IMR-90 (cell line): ENCODE measurements around the gene DMRTC2. TPM values are rescaled to one million over a fixed set of nuclear protein-coding genes. Genes with fewer than 3 reads are reported as not detected.

ENCODE experiments used
- ATAC-seq: fragments of 200-7000 bp; cut with Tn5 transposase; 2 replicates; pipeline ENCODE4 v1.9.1; 2020; ENCODE audit warnings: low read depth, mild to moderate bottlenecking, moderate library complexity
- BruUV-seq: library from RNA; stranded (reverse); fragments of 400-500 nt; replicated peaks from 2 replicates; lab custom pipeline; 2021; lab: Mats Ljungman, UMichigan
- CTCF ChIA-PET: fragments of 300-600 bp; formaldehyde crosslinking; extraction: SDS; loops from one replicate; lab custom pipeline; 2021; ENCODE audit warnings: antibody characterized with exemption; lab: Yijun Ruan, JAX
- POLR2A ChIA-PET: fragments of 300-600 bp; sonication (Branson Sonifier 250); formaldehyde crosslinking; loops from one replicate; lab custom pipeline; 2022; ENCODE audit warnings: antibody characterized with exemption; ENCODE audit not compliant: unreplicated experiment; lab: Charles Lee
- DNase-seq: peaks from one replicate; pipeline ENCODE4 v3.0.0; 2013
- H2AFZ ChIP-seq: replicated peaks from 2 replicates; pipeline ENCODE3; 2013; ENCODE audit warnings: low read length, mild to moderate bottlenecking; ENCODE audit not compliant: poor library complexity
- H2AK5ac ChIP-seq: 2 replicates; pipeline ENCODE4 v1.6.1; 2013; ENCODE audit warnings: low read depth, low read length, inconsistent platforms
- H2AK9ac ChIP-seq: replicated peaks from 2 replicates; pipeline ENCODE3; 2013; ENCODE audit warnings: mild to moderate bottlenecking, low read depth, low read length, moderate library complexity; ENCODE audit not compliant: poor library complexity
- H2BK120ac ChIP-seq: 2 replicates; pipeline ENCODE4 v1.6.1; 2013; ENCODE audit warnings: low read depth, low read length, inconsistent platforms
- H2BK15ac ChIP-seq: 3 replicates; pipeline ENCODE4 v1.6.1; 2013; ENCODE audit warnings: low read depth, low read length, inconsistent platforms
- H2BK20ac ChIP-seq: 2 replicates; pipeline ENCODE4 v1.6.1; 2013; ENCODE audit warnings: low read depth, mild to moderate bottlenecking, inconsistent platforms, low read length, moderate library complexity
- H2BK5ac ChIP-seq: 2 replicates; pipeline ENCODE4 v1.6.1; 2013; ENCODE audit warnings: mild to moderate bottlenecking, low read depth, low read length, inconsistent platforms; ENCODE audit not compliant: poor library complexity, severe bottlenecking
- H3K14ac ChIP-seq: replicated peaks from 2 replicates; pipeline ENCODE4 v1.6.1; 2013; ENCODE audit warnings: low read depth, low read length, inconsistent platforms
- H3K18ac ChIP-seq: 2 replicates; pipeline ENCODE4 v1.6.1; 2013; ENCODE audit warnings: low read depth, low read length, control low read depth
- H3K23ac ChIP-seq: 2 replicates; pipeline ENCODE4 v1.6.1; 2013; ENCODE audit warnings: low read depth, low read length, inconsistent platforms
- H3K27ac ChIP-seq: 2 replicates; pipeline ENCODE4 v1.5.1; 2013; ENCODE audit warnings: mild to moderate bottlenecking, control low read depth, low read length; ENCODE audit not compliant: insufficient read depth
- H3K27me3 ChIP-seq: 2 replicates; pipeline ENCODE4 v1.6.1; 2013; ENCODE audit warnings: low read length; ENCODE audit not compliant: control insufficient read depth, insufficient read depth
- H3K36me3 ChIP-seq: 2 replicates; pipeline ENCODE4 v1.6.1; 2013; ENCODE audit warnings: low read length, mixed read lengths; ENCODE audit not compliant: control insufficient read depth, insufficient read depth
- H3K4ac ChIP-seq: 2 replicates; pipeline ENCODE4 v1.6.1; 2013; ENCODE audit warnings: low read depth, low read length, inconsistent platforms
- H3K4me1 ChIP-seq: 2 replicates; pipeline ENCODE4 v1.6.1; 2013; ENCODE audit warnings: low read length, mixed read lengths; ENCODE audit not compliant: control insufficient read depth, insufficient read depth
- H3K4me2 ChIP-seq: 2 replicates; pipeline ENCODE4 v1.6.1; 2013; ENCODE audit warnings: low read depth, mild to moderate bottlenecking, control low read depth, low read length, moderate library complexity
- H3K4me3 ChIP-seq: 2 replicates; pipeline ENCODE4 v1.5.1; 2013; ENCODE audit warnings: low read depth, mild to moderate bottlenecking, control low read depth, low read length, moderate library complexity; ENCODE audit not compliant: insufficient read depth
- H3K56ac ChIP-seq: 2 replicates; pipeline ENCODE4 v1.6.1; 2013; ENCODE audit warnings: low read length, inconsistent platforms; ENCODE audit not compliant: insufficient read depth; ENCODE audit errors: extremely low read depth
- H3K79me1 ChIP-seq, 2 experiments: 2 replicates each; pipeline ENCODE4 v1.6.1; 2013; ENCODE audit warnings: low read length in 2 of 2, inconsistent platforms in 1 of 2, low read depth in 1 of 2
- H3K9ac ChIP-seq: 2 replicates; pipeline ENCODE4 v1.6.1; 2013; ENCODE audit warnings: low read depth, low read length, control low read depth
- H3K9me1 ChIP-seq: 2 replicates; pipeline ENCODE4 v1.6.1; 2013; ENCODE audit warnings: low read length, inconsistent platforms; ENCODE audit not compliant: insufficient read depth
- H3K9me3 ChIP-seq: 2 replicates; pipeline ENCODE4 v1.6.1; 2013; ENCODE audit warnings: low read length; ENCODE audit not compliant: control insufficient read depth, insufficient read depth
- H4K20me1 ChIP-seq: 2 replicates; pipeline ENCODE4 v1.6.1; 2013; ENCODE audit warnings: low read length, inconsistent platforms; ENCODE audit not compliant: insufficient read depth
- H4K5ac ChIP-seq: 2 replicates; pipeline ENCODE4 v1.6.1; 2013; ENCODE audit warnings: mild to moderate bottlenecking, low read depth, low read length, control low read depth
- H4K8ac ChIP-seq, 2 experiments: 2 replicates each; pipeline ENCODE4 v1.6.1; 2013; ENCODE audit warnings: low read depth in 2 of 2, low read length in 2 of 2, control low read depth in 1 of 2, inconsistent platforms in 1 of 2
- H4K91ac ChIP-seq: 2 replicates; pipeline ENCODE4 v1.6.1; 2013; ENCODE audit warnings: low read depth, low read length, inconsistent platforms; ENCODE audit not compliant: insufficient read depth
- BHLHE40 ChIP-seq: fragments of 150-350 bp; IDR thresholded peaks from 2 replicates; pipeline ENCODE4 v1.6.1; 2016; ENCODE audit warnings: mild to moderate bottlenecking, low read depth, low read length
- FOS ChIP-seq: fragments of 150-350 bp; IDR thresholded peaks from 2 replicates; pipeline ENCODE4 v1.6.1; 2016; ENCODE audit warnings: low read depth, low read length
- MAFK ChIP-seq: IDR thresholded peaks from 2 replicates; pipeline ENCODE4 v1.6.1; 2012; ENCODE audit warnings: low read depth, low read length, improper control_type of control experiment
- MAZ ChIP-seq: IDR thresholded peaks from 2 replicates; pipeline ENCODE4 v1.6.1; 2012; ENCODE audit warnings: low read depth, mild to moderate bottlenecking, low read length, improper control_type of control experiment, moderate library complexity, borderline replicate concordance
- MXI1 ChIP-seq: IDR thresholded peaks from 2 replicates; pipeline ENCODE4 v1.6.1; 2012; ENCODE audit warnings: low read depth, mild to moderate bottlenecking, low read length, moderate library complexity, borderline replicate concordance
- NFE2L2 ChIP-seq: fragments of 150-350 bp; IDR thresholded peaks from 2 replicates; pipeline ENCODE4 v1.6.1; 2016; ENCODE audit warnings: low read depth, mild to moderate bottlenecking, low read length
- RAD21 ChIP-seq: IDR thresholded peaks from 2 replicates; pipeline ENCODE4 v1.6.1; 2012; ENCODE audit warnings: low read length, improper control_type of control experiment
- WGBS, 2 experiments: methylation state at CpG; one replicate each; pipeline versions ENCODE4 v1.1.5 to v1.1.7; 2013; ENCODE audit warnings: missing lambda C conversion rate in 2 of 2; ENCODE audit not compliant: insufficient read length in 1 of 2; ENCODE audit errors: extremely low coverage in 2 of 2; 5-methylcytosine and 5-hydroxymethylcytosine counted together
- dilution Hi-C: fragments of 300-500 bp; cut with HindIII; formaldehyde crosslinking; loops from one replicate; pipeline ENCODE4 v1.14.3; 2018; ENCODE audit warnings: low sequenced_read_pairs; ENCODE audit not compliant: unreplicated experiment
- in situ Hi-C: fragments of 300-500 bp; cut with MboI; formaldehyde crosslinking; loops from 3 replicates; pipeline ENCODE4 v1.14.3; 2019; ENCODE audit warnings: low sequenced_read_pairs, inconsistent platforms, mixed read lengths
- intact Hi-C: fragments of 100-400 bp; cut with micrococcal nuclease; formaldehyde crosslinking; loops from 2 replicates; pipeline ENCODE4 v1.10.0; 2022
- polyA plus RNA-seq, 3 experiments: library from polyadenylated mRNA; depleted of rRNA; stranded (reverse); fragments of >200 nt; gene quantifications; 2 replicates each; pipeline ENCODE4 v1.2.3, GENCODE V29; 2012; ENCODE audit warnings: low replicate concordance in 1 of 3
- total RNA-seq: library from RNA; depleted of rRNA; stranded (reverse); fragments of >200 nt; gene quantifications from 2 replicates; pipeline ENCODE4 v1.2.3, GENCODE V29; 2012

DMRTC2 gene
- total and polyA plus RNA-seq, 2 of the 4 experiments (the other 2 are of a cell fraction): not detected

DNA sequence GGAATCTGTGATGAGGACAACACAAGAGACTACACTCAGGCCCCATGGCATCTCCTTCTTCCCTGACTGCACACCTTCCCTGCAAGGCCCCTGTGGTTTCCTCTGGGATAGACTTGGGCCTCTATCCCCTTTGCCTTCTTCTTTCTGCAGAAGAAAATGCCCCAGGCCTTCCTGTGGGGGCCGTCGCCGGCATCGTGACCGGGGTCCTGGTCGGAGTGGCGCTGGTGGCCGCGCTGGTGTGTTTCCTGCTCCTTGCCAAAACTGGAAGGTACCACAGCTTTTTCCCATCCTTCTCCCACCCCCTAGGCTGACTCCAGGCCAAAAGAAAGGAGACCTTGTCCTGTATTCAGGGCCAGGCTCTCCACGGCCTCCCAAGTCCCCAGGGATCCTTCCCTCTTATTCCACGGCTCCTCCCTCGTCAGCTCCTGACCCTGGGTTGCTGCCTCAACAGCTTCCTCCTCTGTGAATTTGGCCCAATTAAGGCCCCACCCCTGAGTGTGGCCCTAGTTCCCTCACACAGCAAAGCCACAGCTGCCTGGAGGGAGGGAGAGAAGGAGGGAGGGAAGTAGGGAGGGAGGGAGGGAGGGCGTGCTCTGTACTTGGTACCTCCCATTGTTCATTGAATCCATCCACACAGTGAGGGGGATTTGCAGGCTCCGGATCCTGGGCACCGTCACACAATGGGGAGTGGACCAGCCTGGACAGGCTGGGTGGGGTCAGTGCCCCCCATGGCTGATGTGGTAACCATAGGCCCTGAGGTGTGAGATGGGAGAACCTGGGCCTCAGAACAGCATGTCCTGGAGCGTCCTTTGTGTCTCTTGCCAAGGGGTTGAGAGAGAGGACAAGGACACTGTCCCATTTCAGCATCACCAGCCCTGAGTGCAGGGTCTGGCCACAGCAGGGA is 35.9 kb upstream of the DMRTC2 start:
- no peak overlapping the region for H2BK20ac ChIP-seq
- no TSS peak for BruUV-seq
- H4K5ac ChIP-seq: no peak overlapping the region
- no peak overlapping the region for H2BK120ac ChIP-seq
- no peak overlapping the region for H3K18ac ChIP-seq
- no peaks in the 10 kb centered on the region for H3K27me3 ChIP-seq
- no peak overlapping the region for H4K8ac ChIP-seq
- H2AK9ac ChIP-seq: no peak overlapping the region
- H3K56ac ChIP-seq: no peak overlapping the region
- no peaks in the 10 kb centered on the region for H3K4me1 ChIP-seq
- H3K9me3 ChIP-seq: no peaks in the 10 kb centered on the region
- no peak overlapping the region for H2BK5ac ChIP-seq
- ATAC-seq (no peak), DNase-seq (no peak)
- H3K4me2 ChIP-seq: no peak overlapping the region
- H3K36me3 ChIP-seq: no peaks in the 10 kb centered on the region
- H3K4ac ChIP-seq: no peak overlapping the region
- ChIA-PET POLR2A (no interaction called here), CTCF (no interaction called here)
- H3K23ac ChIP-seq: no peak overlapping the region
- no peak overlapping the region for H3K4me3 ChIP-seq
- intact Hi-C loops: no loop called here
- in situ Hi-C loops: no loop called here
- 57% methylated on average over 1 of the region's 16 CpGs; no CpG with 5 or more reads in 1 of the 2 experiments for WGBS, 2 experiments
- no peak overlapping the region for H2AFZ ChIP-seq
- H4K20me1 ChIP-seq: no peaks in the 10 kb centered on the region
- no peak overlapping the region for H4K91ac ChIP-seq
- H3K9ac ChIP-seq: no peak overlapping the region
- no peak overlapping the region for H3K27ac ChIP-seq
- H2AK5ac ChIP-seq: no peak overlapping the region
- no peak overlapping the region for H3K14ac ChIP-seq
- H3K79me1 ChIP-seq: no peaks in the 10 kb centered on the region
- no peak overlapping the region for H2BK15ac ChIP-seq
- no peak for TF ChIP-seq BHLHE40
- no peak for TF ChIP-seq MAZ
- no peak for TF ChIP-seq NFE2L2
- no peak for TF ChIP-seq MAFK
- no peak for TF ChIP-seq MXI1
- TF ChIP-seq FOS: no peak
- TF ChIP-seq RAD21: no peak
- H3K9me1 ChIP-seq: no peaks in the 10 kb centered on the region
- dilution Hi-C loops: no loop called here
